Omental fat pad (tissue), 4 donors: Measurements from ENCODE around the gene RRAGD. TPM values are rescaled to one million over a fixed set of nuclear protein-coding genes. Genes with fewer than 3 reads are reported as not detected.
A peak's percentile ranks its signal among the peaks of the same experiment; 100 is the strongest.

Experiments
- ATAC-seq: fragments of 150-250 bp; one replicate; pipeline ENCODE4 v1.9.1; 2016; ENCODE audit warnings: mild to moderate bottlenecking, moderate library complexity; ENCODE audit not compliant: low FRiP score
- DNase-seq: peaks from one replicate; pipeline ENCODE4 v3.0.0-alpha.2; 2019; ENCODE audit warnings: low spot score
- CTCF ChIP-seq, 3 donors: fragments of 450-650 bp; IDR thresholded peaks; one replicate each; pipeline ENCODE4 v1.5.1; 2016 to 2017; ENCODE audit warnings: antibody characterized with exemption in 3 of 3, mild to moderate bottlenecking in 3 of 3, moderate library complexity in 2 of 3
- total RNA-seq, 4 donors: library from RNA; depleted of rRNA; stranded (reverse); fragments of >200 nt; gene quantifications; one replicate each; pipeline ENCODE4 v1.1.0, GENCODE V29; 2016

Gene RRAGD, protein sequence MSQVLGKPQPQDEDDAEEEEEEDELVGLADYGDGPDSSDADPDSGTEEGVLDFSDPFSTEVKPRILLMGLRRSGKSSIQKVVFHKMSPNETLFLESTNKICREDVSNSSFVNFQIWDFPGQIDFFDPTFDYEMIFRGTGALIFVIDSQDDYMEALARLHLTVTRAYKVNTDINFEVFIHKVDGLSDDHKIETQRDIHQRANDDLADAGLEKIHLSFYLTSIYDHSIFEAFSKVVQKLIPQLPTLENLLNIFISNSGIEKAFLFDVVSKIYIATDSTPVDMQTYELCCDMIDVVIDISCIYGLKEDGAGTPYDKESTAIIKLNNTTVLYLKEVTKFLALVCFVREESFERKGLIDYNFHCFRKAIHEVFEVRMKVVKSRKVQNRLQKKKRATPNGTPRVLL
- 10 to 100 TPM; 11.8 to 41.8 (median 16.5) TPM for total RNA-seq

GRCh38 chr6:89412071-89413005 is at the start of gene RRAGD:
Gene RRAGD, minus strand, starts transcription at chr6:89412273. Its CDS starts 280 bp downstream, at chr6:89411993.
- DNase-seq (no peak), ATAC-seq (peak; percentile 74)
- no peak for TF ChIP-seq CTCF (IDR thresholded peaks at IDR 0.05)

DNA sequence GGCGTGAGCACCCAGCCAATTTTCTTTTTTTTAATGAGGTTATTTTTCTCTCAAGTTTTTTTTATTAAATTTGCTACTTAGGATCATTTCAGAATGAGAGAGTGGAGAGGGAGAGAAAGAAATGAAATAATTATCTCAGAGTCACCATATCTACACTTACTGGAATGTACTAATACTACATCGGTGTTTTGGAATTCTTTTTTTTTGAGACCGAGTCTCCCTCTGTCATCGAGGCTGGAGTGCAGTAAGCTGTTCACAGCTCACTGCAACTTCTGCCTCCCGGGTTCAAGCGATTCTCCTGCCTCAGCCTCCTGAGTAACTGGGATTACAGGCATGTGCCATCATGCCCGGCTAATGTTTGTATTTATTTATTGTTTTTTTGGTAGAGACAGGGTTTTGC is 48.6 kb upstream of the RRAGD start:
- DNase-seq, result no peak
- no peak for TF ChIP-seq CTCF (IDR thresholded peaks at IDR 0.05)
- ATAC-seq, result no peak

DNA sequence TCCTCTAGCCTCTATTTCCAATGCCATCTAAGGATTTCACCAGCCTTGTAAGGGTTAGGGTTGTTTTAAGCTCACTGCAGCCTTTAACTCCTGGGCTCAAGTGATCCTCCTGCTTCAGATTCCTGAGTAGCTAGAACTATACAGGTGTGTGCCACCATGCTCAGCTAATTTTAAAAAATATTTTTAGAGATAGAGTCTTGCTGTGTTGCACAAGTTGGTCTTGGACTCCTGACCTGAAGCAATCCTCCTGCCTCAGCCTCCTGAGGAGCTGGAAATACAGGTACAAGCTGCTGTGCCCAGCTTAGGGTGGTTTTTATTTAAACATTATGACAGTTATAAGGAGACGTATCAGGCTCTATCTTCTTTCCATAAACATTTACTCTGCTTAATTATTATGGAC is 47.4 kb upstream of the RRAGD start:
- ATAC-seq (no peak), DNase-seq (no peak)
- no peak for TF ChIP-seq CTCF (IDR thresholded peaks at IDR 0.05)

DNA sequence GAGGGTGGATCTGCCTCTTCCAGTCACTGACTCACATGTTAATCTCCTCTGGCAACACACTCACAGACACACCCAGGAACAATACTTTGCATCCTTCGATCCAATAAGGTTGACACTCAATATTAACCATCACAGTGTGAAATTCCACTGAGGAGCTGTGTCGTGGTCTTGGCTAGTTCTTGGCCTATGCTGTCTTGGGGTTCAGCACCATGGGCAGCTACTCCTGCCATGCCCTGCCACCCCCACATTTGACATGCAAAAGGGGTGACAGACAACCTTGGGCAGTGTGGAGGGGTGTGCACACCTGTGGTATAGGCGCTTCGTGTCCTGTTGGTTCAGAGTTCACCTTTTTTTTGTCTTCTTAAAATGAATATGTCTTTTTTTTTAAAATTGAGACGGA is 46.6 kb upstream of the RRAGD start:
- no peak for ATAC-seq
- DNase-seq, result no peak
- no peak for TF ChIP-seq CTCF (IDR thresholded peaks at IDR 0.05)

- no peak for ATAC-seq
- no peak for DNase-seq
- no peak for TF ChIP-seq CTCF (IDR thresholded peaks at IDR 0.05)
Measured at GRCh38 chr6:89454300-89454699, 42.2 kb upstream of the RRAGD start.

GRCh38 chr6:89452281-89452680 is 40.2 kb upstream of the RRAGD start:
- DNase-seq (no peak), ATAC-seq (no peak)
- TF ChIP-seq CTCF (IDR thresholded peaks at IDR 0.05), result no peak
